Muscle layer of duodenum (tissue), 2 donors: ENCODE data around the gene SIK1.
"Not testable (repeated sequence)": the region's sequence is repeated elsewhere in the genome, so short reads cannot be mapped to it uniquely, and the experiment has no call there.

Source experiments
- H3K27ac ChIP-seq: one replicate; pipeline ENCODE4 v1.7.0; 2013; ENCODE audit warnings: mild to moderate bottlenecking, low read length
- H3K27me3 ChIP-seq: one replicate; pipeline ENCODE4 v1.7.0; 2013; ENCODE audit warnings: low read depth, mild to moderate bottlenecking, control low read depth, low read length
- H3K36me3 ChIP-seq, 2 donors: one replicate each; pipeline ENCODE4 v1.7.0; 2013; ENCODE audit warnings: low read length in 2 of 2, control low read depth in 1 of 2, mild to moderate bottlenecking in 1 of 2; ENCODE audit not compliant: insufficient read depth in 2 of 2, control insufficient read depth in 1 of 2
- H3K4me1 ChIP-seq, 2 donors: one replicate each; pipeline ENCODE4 v1.7.0; 2013; ENCODE audit warnings: low read length in 2 of 2, mild to moderate bottlenecking in 2 of 2, control low read depth in 1 of 2, moderate library complexity in 1 of 2; ENCODE audit not compliant: insufficient read depth in 2 of 2, control insufficient read depth in 1 of 2
- H3K4me3 ChIP-seq, 2 donors: one replicate each; pipeline ENCODE4 v1.7.0; 2013; ENCODE audit warnings: low read length in 2 of 2, low read depth in 1 of 2, mild to moderate bottlenecking in 1 of 2
- H3K9me3 ChIP-seq, 2 donors: one replicate each; pipeline ENCODE4 v1.7.0; 2013; ENCODE audit warnings: low read length in 2 of 2, control low read depth in 1 of 2, mild to moderate bottlenecking in 1 of 2; ENCODE audit not compliant: control insufficient read depth in 1 of 2
- donor health status: healthy.

Gene SIK1

DNA sequence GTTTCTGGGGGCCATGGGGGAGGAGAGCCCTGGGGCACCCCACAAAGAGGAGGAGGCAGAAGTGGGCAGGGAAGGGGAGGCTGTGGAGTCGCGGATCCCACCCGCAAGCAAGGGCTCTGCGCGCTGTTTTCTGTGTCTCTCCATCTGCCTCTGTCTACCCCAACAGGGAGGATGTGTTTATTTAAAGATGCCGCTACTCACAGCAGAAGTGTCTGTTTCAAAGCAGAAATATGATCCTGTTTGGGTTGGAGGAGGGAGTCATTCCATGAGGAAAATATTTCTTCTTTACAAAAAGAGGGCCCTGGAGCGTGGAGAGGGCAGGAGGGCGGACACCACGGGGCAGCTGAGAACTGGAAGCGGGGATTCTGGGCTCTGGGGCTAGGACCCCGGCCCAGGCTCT lies 25.8 kb downstream of the SIK1 start:
- H3K4me3 ChIP-seq, H3K9me3 ChIP-seq, H3K36me3 ChIP-seq, H3K27me3 ChIP-seq, H3K27ac ChIP-seq, H3K4me1 ChIP-seq: not testable (repeated sequence)

DNA sequence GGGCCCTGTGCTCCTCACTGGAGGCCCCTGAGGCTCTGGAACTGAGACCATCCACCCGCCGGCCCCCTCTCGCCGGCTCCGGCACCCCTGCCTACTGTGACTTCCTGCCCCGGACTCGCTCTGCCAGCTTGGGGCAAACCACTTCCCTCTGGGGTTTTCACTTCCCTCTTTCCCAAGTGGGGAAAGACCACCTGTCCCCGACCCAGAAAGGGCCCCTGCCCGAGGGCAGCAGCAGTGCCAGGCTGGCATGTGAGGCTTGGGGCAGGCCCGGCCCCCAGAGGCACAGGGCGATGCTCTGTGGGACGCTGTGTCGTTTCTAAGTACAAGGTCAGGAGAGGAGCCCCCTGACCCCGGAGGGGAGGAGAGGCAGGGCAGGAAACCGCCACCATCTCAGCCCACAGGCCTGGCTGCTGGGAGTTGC lies 27.3 kb downstream of the SIK1 start:
- not testable (repeated sequence) for H3K27me3 ChIP-seq, H3K27ac ChIP-seq, H3K4me1 ChIP-seq, H3K4me3 ChIP-seq, H3K9me3 ChIP-seq, H3K36me3 ChIP-seq

GRCh38 chr21:43399136-43399535 lies 27.8 kb downstream of the SIK1 start:
- not testable (repeated sequence) for H3K4me3 ChIP-seq, H3K27ac ChIP-seq, H3K9me3 ChIP-seq, H3K4me1 ChIP-seq, H3K27me3 ChIP-seq, H3K36me3 ChIP-seq

- not testable (repeated sequence) for H3K9me3 ChIP-seq, H3K36me3 ChIP-seq, H3K4me1 ChIP-seq, H3K27me3 ChIP-seq, H3K4me3 ChIP-seq, H3K27ac ChIP-seq
These were observed 28.4 kb downstream of the SIK1 start for GRCh38 chr21:43398533-43398932.

GRCh38 chr21:43398000-43398399 lies 28.9 kb downstream of the SIK1 start:
- not testable (repeated sequence) for H3K9me3 ChIP-seq, H3K27ac ChIP-seq, H3K36me3 ChIP-seq, H3K4me3 ChIP-seq, H3K4me1 ChIP-seq, H3K27me3 ChIP-seq

- not testable (repeated sequence) for H3K36me3 ChIP-seq, H3K9me3 ChIP-seq, H3K27ac ChIP-seq, H3K27me3 ChIP-seq, H3K4me1 ChIP-seq, H3K4me3 ChIP-seq
These were observed 29.5 kb downstream of the SIK1 start for GRCh38 chr21:43397439-43397808.

- H3K27me3 ChIP-seq, H3K36me3 ChIP-seq, H3K27ac ChIP-seq, H3K4me1 ChIP-seq, H3K4me3 ChIP-seq, H3K9me3 ChIP-seq: not testable (repeated sequence)
These were observed 30.0 kb downstream of the SIK1 start for GRCh38 chr21:43396788-43397438.

DNA sequence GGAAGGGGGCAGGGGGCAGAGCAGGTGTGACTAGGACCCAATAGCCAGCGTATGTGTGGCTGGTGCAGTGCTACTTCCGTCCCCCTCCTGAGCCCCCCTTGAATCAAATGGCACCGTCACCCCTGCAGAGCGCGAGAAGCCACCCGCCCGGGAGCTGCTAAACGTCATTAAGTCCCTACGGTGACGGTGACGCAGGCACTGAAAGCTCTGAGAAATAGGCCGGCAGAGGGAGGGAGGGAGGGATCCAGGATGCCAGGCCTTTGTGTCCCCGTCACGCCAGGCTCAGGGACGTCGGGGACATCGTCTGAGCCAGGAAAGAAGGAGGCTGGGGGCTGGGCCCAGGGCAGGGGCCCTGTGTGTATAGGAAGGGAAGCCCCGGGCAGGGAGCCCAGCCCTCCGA lies 43.6 kb downstream of the SIK1 start:
- H3K9me3 ChIP-seq, H3K36me3 ChIP-seq: not testable (repeated sequence)

GRCh38 chr21:43382902-43383301 lies 44.0 kb downstream of the SIK1 start:
- not testable (repeated sequence) for H3K4me3 ChIP-seq, H3K27me3 ChIP-seq, H3K4me1 ChIP-seq, H3K27ac ChIP-seq, H3K9me3 ChIP-seq, H3K36me3 ChIP-seq

More for the DNA sequence above, 43.6 kb downstream of the SIK1 start:
- not testable (repeated sequence) for H3K27me3 ChIP-seq, H3K27ac ChIP-seq, H3K4me1 ChIP-seq, H3K4me3 ChIP-seq

- H3K27me3 ChIP-seq, H3K9me3 ChIP-seq, H3K36me3 ChIP-seq, H3K27ac ChIP-seq, H3K4me3 ChIP-seq, H3K4me1 ChIP-seq: not testable (repeated sequence)
These were observed 45.9 kb downstream of the SIK1 start for GRCh38 chr21:43380852-43381533.

DNA sequence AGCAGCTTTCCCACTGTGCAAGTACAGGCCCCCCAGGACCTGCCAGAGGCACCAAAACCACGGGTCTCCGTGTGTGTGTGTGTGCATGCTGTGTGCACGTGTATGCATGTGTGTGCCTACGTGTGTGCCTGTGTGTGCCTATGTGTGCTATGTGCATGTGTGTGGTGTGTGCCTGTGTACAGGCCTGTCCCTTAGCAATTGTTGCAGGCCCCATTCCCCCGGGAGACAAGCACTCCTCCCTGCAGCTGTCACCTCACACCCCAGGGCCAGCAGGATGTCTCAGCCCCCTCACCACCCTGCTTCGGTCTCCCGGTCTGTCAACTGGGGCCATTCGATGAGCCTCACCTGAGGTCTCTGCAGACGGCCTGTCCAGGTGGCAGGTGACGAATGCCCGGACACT lies 46.6 kb downstream of the SIK1 start:
- H3K4me3 ChIP-seq, H3K4me1 ChIP-seq, H3K36me3 ChIP-seq, H3K27ac ChIP-seq, H3K27me3 ChIP-seq, H3K9me3 ChIP-seq: not testable (repeated sequence)

DNA sequence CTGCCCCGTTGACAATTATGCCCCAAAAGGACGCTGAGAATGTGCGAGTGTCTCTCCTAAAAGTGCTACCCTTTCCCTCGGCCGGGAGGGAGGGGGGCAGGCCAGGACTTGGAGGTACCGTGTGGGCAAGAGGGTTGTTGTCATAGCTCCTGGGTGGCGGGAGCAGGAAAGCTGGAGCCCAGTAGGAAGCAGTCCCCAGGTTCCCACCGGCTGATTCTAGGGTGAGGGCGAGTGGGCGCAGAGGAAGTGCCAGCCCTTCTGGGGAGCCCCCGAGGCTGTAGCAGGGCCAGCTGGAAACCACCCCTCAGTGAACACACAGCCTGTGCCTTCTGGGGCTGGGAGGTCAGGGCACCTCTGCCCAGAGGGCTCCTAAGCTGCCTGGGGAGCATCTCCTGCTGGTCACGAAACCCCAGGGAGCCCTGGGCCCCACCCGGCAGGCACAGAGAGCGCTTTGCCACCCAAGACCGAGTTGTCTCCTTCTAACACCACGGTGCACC lies 47.3 kb downstream of the SIK1 start:
- not testable (repeated sequence) for H3K4me1 ChIP-seq, H3K27ac ChIP-seq, H3K9me3 ChIP-seq, H3K4me3 ChIP-seq, H3K36me3 ChIP-seq, H3K27me3 ChIP-seq
